ENCODE results near the gene CCDC70. TPM values are rescaled to one million over a fixed set of nuclear protein-coding genes. Genes with fewer than 3 reads are reported as not detected.

Gene CCDC70
- total and polyA plus RNA-seq, 3 experiments from 2014 or later: not detected

GRCh38 chr13:51913421-51914136 lies 51.8 kb downstream of the CCDC70 start:
- ChIA-PET CTCF (interaction anchor here (1.0 kb wide), 1 partner anchor 13 kb away, joined by 4 read pairs; no protein-coding TSS in a partner anchor), POLR2A (no interaction called here)
- Mint-ChIP-seq H3K4me1 (peaks cover 11 to 18% (median 15%) of the 10 kb centered on the region in 3 donors), H3K4me3 (no peak overlapping the region), H3K27me3 (peaks cover 0 to 1% of the 10 kb centered on the region in 2 donors), H3K27ac (peak overlapping the region in 1 of 8 donors; percentile 70), H3K36me3 (no peaks in the 10 kb centered on the region), H3K9me3 (no peaks in the 10 kb centered on the region)
- H3K27ac ChIP-seq (ENCODE audit: low read depth, low read length): no peak overlapping the region
- H3K4me1 ChIP-seq (ENCODE audit: insufficient read depth, low read length): no peaks in the 10 kb centered on the region
- no peak for DNase-seq
- H3K4me3 ChIP-seq (ENCODE audit: low read length): no peak overlapping the region
- no peaks in the 10 kb centered on the region for H3K9me3 ChIP-seq (ENCODE audit: low read length)
- no peaks in the 10 kb centered on the region for H3K36me3 ChIP-seq (ENCODE audit: insufficient read depth, low read length)
- no peaks in the 10 kb centered on the region for H3K27me3 ChIP-seq (ENCODE audit: insufficient read depth, low read length, poor library complexity, severe bottlenecking)

GRCh38 chr13:51914137-51914493 lies 52.3 kb downstream of the CCDC70 start:
- H3K27ac ChIP-seq (ENCODE audit: low read depth, low read length): no peak overlapping the region
- H3K27me3 Mint-ChIP-seq: peaks cover 0 to 1% of the 10 kb centered on the region in 2 donors
- no peaks in the 10 kb centered on the region for H3K9me3 ChIP-seq (ENCODE audit: low read length)
- H3K4me1 ChIP-seq (ENCODE audit: insufficient read depth, low read length): no peaks in the 10 kb centered on the region
- H3K4me3 Mint-ChIP-seq: no peak overlapping the region
- no peaks in the 10 kb centered on the region for H3K9me3 Mint-ChIP-seq
- CTCF ChIA-PET: no interaction called here
- POLR2A ChIA-PET: no interaction called here
- no peak overlapping the region for H3K27ac Mint-ChIP-seq
- no peak for DNase-seq
- H3K36me3 ChIP-seq (ENCODE audit: insufficient read depth, low read length): no peaks in the 10 kb centered on the region
- H3K4me3 ChIP-seq (ENCODE audit: low read length): no peak overlapping the region
- peaks cover 10 to 14% (median 13%) of the 10 kb centered on the region in 3 donors for H3K4me1 Mint-ChIP-seq
- H3K27me3 ChIP-seq (ENCODE audit: insufficient read depth, low read length, poor library complexity, severe bottlenecking): no peaks in the 10 kb centered on the region
- no peaks in the 10 kb centered on the region for H3K36me3 Mint-ChIP-seq

Other genes with a start within 250 kb of the CCDC70 start
- gene DHRS12, start 57.8 kb upstream of the CCDC70 start, total RNA-seq: 1 to 10 TPM; 7.1 to 7.2 TPM
- gene DHRS12, start 57.8 kb upstream of the CCDC70 start, polyA plus RNA-seq: 35.6 TPM
- under 1 TPM; 0.35 to 0.69 TPM for gene TMEM272, start 16.8 kb upstream of the CCDC70 start, total RNA-seq
- gene TMEM272, start 16.8 kb upstream of the CCDC70 start, polyA plus RNA-seq: 0.12 TPM
- 1 to 10 TPM; 1.1 to 1.2 TPM for gene ATP7B, start 149.5 kb downstream of the CCDC70 start, total RNA-seq
- 0.18 TPM for gene ATP7B, start 149.5 kb downstream of the CCDC70 start, polyA plus RNA-seq
- 10 to 100 TPM; 30.3 to 32.5 TPM for gene ALG11, start 150.4 kb downstream of the CCDC70 start, total RNA-seq
- gene ALG11, start 150.4 kb downstream of the CCDC70 start, polyA plus RNA-seq: 28.7 TPM
- gene UTP14C, start 162.7 kb downstream of the CCDC70 start, total RNA-seq: 10 to 100 TPM; 11.4 to 13.3 TPM
- gene UTP14C, start 162.7 kb downstream of the CCDC70 start, polyA plus RNA-seq: 3.3 TPM